OCI-LY1 (cell line): ENCODE measurements around the gene SGO1.
"Not testable (repeated sequence)": the region's sequence is repeated elsewhere in the genome, so short reads cannot be mapped to it uniquely, and the experiment has no call there.

ENCODE experiments used
- EZH2 ChIP-seq: fragments of 200-600 bp; sonication (generic), shearing (Covaris generic); IDR thresholded peaks from 2 replicates; pipeline ENCODE4 v1.8.0; 2017; ENCODE audit warnings: borderline replicate concordance, mixed run types, mild to moderate bottlenecking, antibody characterized with exemption, low read length, moderate library complexity, mixed read lengths
- TF ChIP-seq, protein P1 (sequence below): fragments of 200-600 bp; sonication (generic), shearing (Covaris generic); IDR thresholded peaks from 2 replicates; pipeline ENCODE4 v1.5.1; 2017; ENCODE audit warnings: mild to moderate bottlenecking, antibody characterized with exemption, low read length, moderate library complexity, mixed read lengths

DNA sequence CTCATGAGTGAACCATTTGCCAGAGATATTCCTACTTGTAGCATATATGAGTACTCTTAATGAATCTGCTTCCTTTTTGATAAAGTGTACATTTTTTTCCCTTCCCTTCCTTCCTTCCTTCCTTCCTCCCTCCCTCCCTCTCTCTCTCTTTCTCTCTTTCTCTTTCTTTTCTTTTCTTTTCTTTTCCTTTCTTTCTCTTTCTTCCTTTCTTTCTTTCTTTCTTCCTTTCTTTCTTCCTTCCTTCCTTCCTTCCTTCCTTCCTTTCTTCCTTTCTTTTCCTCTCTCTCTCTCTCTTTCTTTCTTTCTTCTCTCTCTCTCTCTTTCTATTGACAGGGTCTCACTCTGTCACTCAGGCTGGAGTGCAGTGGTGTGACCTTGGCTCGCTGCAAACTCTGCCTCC lies 27.5 kb upstream of the SGO1 start:
- TF ChIP-seq, protein P1, sequence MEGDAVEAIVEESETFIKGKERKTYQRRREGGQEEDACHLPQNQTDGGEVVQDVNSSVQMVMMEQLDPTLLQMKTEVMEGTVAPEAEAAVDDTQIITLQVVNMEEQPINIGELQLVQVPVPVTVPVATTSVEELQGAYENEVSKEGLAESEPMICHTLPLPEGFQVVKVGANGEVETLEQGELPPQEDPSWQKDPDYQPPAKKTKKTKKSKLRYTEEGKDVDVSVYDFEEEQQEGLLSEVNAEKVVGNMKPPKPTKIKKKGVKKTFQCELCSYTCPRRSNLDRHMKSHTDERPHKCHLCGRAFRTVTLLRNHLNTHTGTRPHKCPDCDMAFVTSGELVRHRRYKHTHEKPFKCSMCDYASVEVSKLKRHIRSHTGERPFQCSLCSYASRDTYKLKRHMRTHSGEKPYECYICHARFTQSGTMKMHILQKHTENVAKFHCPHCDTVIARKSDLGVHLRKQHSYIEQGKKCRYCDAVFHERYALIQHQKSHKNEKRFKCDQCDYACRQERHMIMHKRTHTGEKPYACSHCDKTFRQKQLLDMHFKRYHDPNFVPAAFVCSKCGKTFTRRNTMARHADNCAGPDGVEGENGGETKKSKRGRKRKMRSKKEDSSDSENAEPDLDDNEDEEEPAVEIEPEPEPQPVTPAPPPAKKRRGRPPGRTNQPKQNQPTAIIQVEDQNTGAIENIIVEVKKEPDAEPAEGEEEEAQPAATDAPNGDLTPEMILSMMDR, result not testable (repeated sequence)
- not testable (repeated sequence) for TF ChIP-seq EZH2
